ENCODE results near the gene GEMIN5.
"Not testable (repeated sequence)": the region's sequence is repeated elsewhere in the genome, so short reads cannot be mapped to it uniquely, and the experiment has no call there.

GEMIN5 gene

DNA sequence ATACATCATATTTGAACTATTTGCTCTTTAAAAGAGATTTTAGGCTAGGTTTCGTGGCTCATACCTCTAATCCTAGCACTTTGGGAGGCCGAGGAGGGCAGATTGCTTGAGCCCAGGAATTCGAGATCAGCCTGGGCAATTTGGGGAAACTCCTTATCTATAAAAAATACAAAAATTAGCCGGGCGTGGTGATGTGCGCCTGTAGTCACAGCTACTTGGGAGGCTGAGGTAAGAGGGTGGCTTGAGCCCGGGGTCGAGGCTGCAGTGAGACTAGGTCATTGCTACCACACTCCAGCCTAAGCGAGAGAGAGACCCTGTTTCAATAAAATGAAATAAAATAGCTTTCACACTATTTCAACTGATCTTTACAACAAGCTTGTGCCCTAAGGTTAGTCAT is 2.4 kb upstream of the GEMIN5 start:
- DNase-seq, result no peak

- not testable (repeated sequence) for DNase-seq
Measured at GRCh38 chr5:154939387-154939786, 1.4 kb upstream of the GEMIN5 start.

DNA sequence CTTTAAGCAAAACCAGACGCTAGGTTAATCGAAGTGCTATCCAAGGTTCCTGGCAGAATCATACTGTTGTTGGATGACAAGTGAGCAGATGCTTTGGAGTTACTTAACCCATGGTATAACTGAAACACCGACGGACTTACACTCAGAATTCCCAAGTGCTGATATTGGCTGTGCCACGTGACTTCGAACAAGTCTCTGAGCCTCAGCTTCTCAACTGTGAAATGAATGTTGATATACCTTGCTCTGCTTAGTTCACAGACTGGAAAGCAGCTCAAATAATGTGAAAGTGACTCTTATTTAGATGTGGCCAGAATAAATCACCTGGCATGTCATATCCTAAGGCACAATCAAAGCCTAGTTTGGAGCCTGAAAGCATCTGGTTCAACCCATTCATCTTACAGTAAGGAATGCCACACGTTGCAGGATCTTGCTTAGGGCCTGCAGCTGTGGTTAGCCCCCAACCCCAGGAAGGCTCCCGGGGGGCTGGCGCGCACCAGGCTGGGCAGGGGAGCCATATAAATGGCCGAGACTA is 759 bp downstream of the GEMIN5 start:
- no peak for DNase-seq

DNA sequence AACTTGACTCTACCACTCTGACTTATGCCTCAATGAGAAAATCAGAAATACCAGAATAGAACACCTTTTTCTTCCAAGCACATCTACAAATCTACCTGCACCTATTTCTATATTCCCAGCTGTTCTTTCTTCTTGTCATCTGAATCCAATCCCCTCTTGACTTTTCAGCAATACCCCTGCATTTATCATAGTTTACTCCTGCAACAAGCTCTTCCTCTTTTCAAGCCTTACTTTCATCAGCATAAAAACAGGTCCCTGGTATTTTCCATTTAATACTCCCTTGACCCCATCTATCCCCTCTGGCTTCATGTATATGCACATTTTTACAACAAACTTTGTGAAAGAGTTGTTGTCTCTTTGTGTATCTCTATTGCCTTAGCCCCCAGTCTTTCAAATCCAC is 3.1 kb downstream of the GEMIN5 start:
- DNase-seq, result no peak

- no peak for DNase-seq
Measured at GRCh38 chr5:154933537-154933936, 4.5 kb downstream of the GEMIN5 start.

DNA sequence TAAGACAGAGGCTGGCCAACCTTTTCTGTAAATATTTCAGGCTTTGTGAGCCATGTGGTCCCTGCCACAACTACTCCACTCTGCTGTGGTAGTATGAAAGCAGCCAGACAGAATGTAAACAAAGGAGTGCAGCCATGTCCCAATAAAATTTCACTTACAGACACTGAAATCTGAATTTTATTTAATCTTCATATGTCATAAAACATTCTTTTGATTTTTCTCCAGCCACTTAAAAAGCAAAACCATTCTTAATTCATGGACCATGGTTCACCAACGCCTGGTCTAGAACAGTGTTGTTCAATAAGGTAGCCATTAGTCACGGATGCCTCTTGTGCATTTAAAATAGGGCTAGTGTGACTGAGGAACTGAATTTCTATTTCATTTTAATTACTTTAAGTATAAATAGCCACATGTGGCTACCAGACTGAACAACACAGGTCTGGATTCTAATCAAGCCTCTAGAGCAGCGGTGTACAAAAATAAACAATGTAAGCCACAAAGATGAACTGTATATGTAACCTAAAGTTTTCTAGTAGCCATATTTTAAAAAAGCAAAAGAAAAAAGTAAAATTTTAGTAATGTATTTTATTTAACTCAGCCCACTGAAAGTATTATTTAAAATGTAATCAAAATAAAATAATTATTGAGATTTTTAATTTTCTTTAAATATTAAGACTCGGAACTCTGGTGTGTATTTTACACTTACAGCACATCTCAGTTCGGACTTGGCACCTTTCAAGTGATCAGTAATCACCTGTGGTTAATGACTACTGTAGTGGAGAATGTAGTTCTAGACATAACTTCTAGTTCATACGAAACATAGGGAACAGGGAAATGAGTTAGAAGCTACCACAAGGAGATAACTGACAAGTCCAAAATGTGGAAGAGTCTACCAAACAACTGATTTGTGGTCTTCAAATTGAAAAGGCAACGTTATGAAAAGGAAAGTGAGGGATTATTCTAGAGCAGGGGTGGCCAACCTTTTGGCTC is 14.3 kb downstream of the GEMIN5 start:
- DNase-seq, result no peak

- no peak for DNase-seq
Measured at GRCh38 chr5:154917757-154918156, 20.3 kb downstream of the GEMIN5 start.

DNA sequence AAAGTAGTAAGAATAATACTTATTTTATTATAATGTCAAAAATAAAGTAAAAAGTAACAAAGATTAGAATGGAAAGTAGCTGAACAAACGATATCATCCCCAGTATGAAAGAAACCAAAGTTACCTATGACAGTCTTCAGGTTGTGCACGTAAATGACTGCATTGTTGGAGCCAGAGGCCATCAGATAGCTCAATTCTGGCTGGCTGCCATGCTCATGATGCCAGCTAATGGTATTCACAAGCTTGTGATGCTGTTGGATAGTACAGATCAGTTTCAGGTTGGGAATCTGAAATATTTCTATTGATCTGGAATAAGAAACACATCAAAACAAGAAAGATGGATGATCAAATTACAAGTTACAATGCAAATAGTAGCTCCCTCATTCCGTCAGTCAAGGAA is 21.1 kb downstream of the GEMIN5 start:
- DNase-seq, result no peak

- DNase-seq, result not testable (repeated sequence)
Measured at GRCh38 chr5:154905601-154906000, 32.4 kb downstream of the GEMIN5 start.

- DNase-seq, result no peak
Measured at GRCh38 chr5:154901913-154902312, 36.1 kb downstream of the GEMIN5 start.

- no peak for DNase-seq
Measured at GRCh38 chr5:154901276-154901675, 36.7 kb downstream of the GEMIN5 start.

DNA sequence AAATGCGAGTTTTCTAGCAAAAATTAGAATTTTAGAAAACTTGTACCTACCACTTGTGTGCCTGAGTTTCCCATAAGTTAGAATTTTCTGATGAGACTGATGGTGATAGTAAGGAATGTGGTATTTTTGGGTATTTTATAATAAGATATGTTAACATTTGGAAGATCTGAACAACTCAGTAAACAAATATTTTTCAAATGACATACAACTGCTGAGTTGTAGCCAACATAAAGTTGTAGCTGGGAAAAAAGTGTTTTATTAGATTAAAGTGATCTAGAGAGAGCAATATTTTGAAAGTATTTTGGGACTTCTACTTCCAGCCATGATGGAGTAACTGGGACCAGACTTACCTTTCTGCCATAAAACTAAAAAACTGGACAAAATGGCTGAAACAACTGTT is 37.9 kb downstream of the GEMIN5 start:
- DNase-seq, result no peak

- DNase-seq, result no peak
Measured at GRCh38 chr5:154899151-154899816, 38.7 kb downstream of the GEMIN5 start.

- no peak for DNase-seq
Measured at GRCh38 chr5:154898210-154898609, 39.8 kb downstream of the GEMIN5 start.

- no peak for DNase-seq
Measured at GRCh38 chr5:154896562-154897165, 41.3 kb downstream of the GEMIN5 start.

DNA sequence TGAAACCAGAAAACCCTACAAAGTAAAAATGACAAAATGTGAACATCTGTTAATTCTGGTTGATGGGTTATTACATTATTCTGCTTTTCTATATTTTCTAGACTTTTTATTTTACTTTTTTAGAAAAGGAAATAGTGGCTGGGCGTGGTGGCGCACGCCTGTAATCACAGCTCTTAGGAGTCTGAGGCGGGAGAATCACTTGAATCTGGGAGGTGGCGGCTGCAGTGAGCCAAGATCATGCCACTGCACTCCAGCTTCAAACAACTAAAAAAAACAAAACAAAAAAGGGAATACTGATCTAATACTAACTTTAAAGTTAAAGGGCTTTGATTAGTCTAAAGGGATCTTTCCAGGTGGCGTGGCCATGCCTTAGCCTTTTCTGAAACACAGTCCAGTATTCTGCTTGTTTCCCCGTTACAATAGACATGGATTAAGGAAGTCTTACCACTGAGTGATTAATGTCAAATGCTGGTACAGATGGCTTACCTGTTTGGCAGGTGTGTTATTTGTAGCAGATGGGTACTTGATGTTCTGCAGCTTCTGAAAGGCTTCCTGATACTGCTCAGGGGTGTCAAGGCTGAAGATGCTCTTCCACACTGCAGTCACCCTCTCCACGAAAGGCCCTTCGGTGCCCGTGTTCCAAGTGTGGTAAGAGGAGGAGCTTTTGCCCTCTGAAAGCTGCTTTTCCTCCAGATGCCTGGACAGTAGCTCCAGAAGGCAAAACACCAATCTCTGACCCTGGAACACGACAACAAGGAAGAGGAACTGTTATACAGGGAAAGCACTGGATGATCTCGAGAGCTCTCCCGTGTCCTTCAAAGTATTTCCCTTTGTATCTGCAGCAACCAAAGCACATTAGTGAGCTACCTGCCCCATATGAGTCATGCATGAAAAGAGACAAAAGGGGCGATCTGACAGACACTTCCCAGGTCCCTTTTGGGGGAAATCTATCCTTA is 42.1 kb downstream of the GEMIN5 start:
- no peak for DNase-seq

- DNase-seq, result no peak
Measured at GRCh38 chr5:154893381-154893780, 44.6 kb downstream of the GEMIN5 start.

DNA sequence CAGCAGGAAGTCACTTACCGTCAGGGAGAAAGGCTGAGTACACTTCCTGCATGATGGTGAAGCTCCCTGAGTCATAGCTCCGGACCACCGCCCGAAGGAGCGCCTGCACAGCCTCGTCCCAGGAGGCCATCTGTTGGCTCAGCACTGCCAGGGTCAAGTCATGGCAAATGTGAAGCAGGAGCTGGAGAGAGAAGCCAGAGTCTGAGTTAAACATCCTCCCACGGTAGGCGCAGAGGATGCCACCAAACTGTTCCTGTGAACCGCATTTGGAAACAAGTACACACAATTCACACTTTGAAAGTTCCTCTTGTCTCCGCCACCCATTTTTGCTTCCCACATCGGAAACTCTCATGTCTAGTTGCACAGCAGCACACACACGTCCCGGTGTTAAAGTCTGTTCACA is 45.6 kb downstream of the GEMIN5 start:
- no peak for DNase-seq

- peak; percentile 3 for DNase-seq
Measured at GRCh38 chr5:154885439-154885838, 52.6 kb downstream of the GEMIN5 start.

DNA sequence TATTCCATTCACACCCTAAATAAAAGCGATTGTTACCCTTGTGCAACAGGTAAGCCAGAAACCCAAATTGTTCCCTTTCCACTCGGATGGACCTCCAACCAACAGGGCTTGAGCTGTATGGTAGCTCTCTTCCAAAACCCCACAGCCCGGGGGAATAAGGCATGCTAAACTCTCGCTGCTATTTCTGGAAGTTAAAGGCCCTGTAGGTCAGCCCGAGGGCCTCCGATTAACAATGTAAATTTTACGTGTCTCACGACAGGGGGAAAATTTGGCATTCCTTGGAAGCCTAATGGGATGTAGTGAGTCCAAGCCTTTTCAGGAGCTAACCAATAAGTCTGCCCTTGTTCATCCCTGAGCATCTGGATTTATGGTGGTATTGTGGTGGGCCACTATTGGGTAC is 53.6 kb downstream of the GEMIN5 start:
- DNase-seq, result no peak

GRCh38 chr5:154881986-154882385 is 56.0 kb downstream of the GEMIN5 start:
- DNase-seq, result no peak

- no peak for DNase-seq
Measured at GRCh38 chr5:154878642-154879335, 59.2 kb downstream of the GEMIN5 start.
